H1 (cell line): ENCODE data around the gene OVCH2.

ENCODE experiments used
- EP300 ChIP-seq, 2 experiments: IDR thresholded peaks; 1 replicate in 1 of 2; 2 replicates in 1 of 2; pipeline ENCODE4 v1.6.1; 2011 to 2012; ENCODE audit warnings: low read depth in 2 of 2, low read length in 2 of 2, mild to moderate bottlenecking in 2 of 2, borderline replicate concordance in 1 of 2, inconsistent platforms in 1 of 2, moderate library complexity in 1 of 2
- GTF2F1 ChIP-seq: IDR thresholded peaks from 2 replicates; pipeline ENCODE4 v1.6.1; 2012; ENCODE audit warnings: low read depth, low read length, improper control_type of control experiment, borderline replicate concordance
- PHF8 ChIP-seq: fragments of 200-600 bp; sonication (generic); conservative IDR thresholded peaks from 2 replicates; pipeline ENCODE4 v1.7.1; 2012; ENCODE audit warnings: low read depth, mild to moderate bottlenecking, inconsistent platforms, low read length, moderate library complexity
- POLR2A ChIP-seq, 2 experiments: IDR thresholded peaks; 1 replicate in 1 of 2; 2 replicates in 1 of 2; pipeline ENCODE4 v1.6.1; 2011; ENCODE audit warnings: low read depth in 2 of 2, low read length in 2 of 2, mild to moderate bottlenecking in 2 of 2; ENCODE audit errors: control extremely low read depth in 1 of 2
- POU5F1 ChIP-seq: IDR thresholded peaks from 2 replicates; pipeline ENCODE4 v1.6.1; 2011; ENCODE audit warnings: low read depth, mild to moderate bottlenecking, low read length, moderate library complexity
- RAD21 ChIP-seq, 2 experiments: IDR thresholded peaks in 1 of 2; conservative IDR thresholded peaks in 1 of 2; 2 replicates each; pipeline ENCODE4 v1.6.1; 2011; ENCODE audit warnings: low read depth in 2 of 2, low read length in 2 of 2, improper control_type of control experiment in 1 of 2, inconsistent platforms in 1 of 2, mild to moderate bottlenecking in 1 of 2, moderate library complexity in 1 of 2
- RFX5 ChIP-seq: IDR thresholded peaks from 2 replicates; pipeline ENCODE4 v1.6.1; 2011; ENCODE audit warnings: low read depth, low read length, improper control_type of control experiment, borderline replicate concordance
- SIN3A ChIP-seq, 2 experiments: IDR thresholded peaks in 1 of 2; conservative IDR thresholded peaks in 1 of 2; 2 replicates each; pipeline ENCODE4 v1.6.1; 2011 to 2012; ENCODE audit warnings: low read length in 2 of 2, improper control_type of control experiment in 1 of 2, low read depth in 1 of 2, mild to moderate bottlenecking in 1 of 2
- TBP ChIP-seq: IDR thresholded peaks from 2 replicates; pipeline ENCODE4 v1.6.1; 2011; ENCODE audit warnings: low read depth, low read length, improper control_type of control experiment
- USF2 ChIP-seq: IDR thresholded peaks from 2 replicates; pipeline ENCODE4 v1.6.1; 2011; ENCODE audit warnings: low read length, improper control_type of control experiment
- ZNF274 ChIP-seq: IDR thresholded peaks from 2 replicates; pipeline ENCODE4 v1.7.0; 2012; ENCODE audit warnings: low read length, borderline replicate concordance; ENCODE audit errors: extremely low read depth
- TF ChIP-seq, protein P1 (sequence below), 3 experiments: IDR thresholded peaks; 1 replicate in 2 of 3; 2 replicates in 1 of 3; pipeline versions ENCODE4 v1.5.1 to v1.6.1; 2011; ENCODE audit warnings: low read length in 3 of 3, mild to moderate bottlenecking in 3 of 3, inconsistent platforms in 2 of 3, low read depth in 1 of 3, moderate library complexity in 1 of 3; ENCODE audit not compliant: insufficient read depth in 1 of 3; ENCODE audit errors: control extremely low read depth in 1 of 3

- TF ChIP-seq, protein P1, sequence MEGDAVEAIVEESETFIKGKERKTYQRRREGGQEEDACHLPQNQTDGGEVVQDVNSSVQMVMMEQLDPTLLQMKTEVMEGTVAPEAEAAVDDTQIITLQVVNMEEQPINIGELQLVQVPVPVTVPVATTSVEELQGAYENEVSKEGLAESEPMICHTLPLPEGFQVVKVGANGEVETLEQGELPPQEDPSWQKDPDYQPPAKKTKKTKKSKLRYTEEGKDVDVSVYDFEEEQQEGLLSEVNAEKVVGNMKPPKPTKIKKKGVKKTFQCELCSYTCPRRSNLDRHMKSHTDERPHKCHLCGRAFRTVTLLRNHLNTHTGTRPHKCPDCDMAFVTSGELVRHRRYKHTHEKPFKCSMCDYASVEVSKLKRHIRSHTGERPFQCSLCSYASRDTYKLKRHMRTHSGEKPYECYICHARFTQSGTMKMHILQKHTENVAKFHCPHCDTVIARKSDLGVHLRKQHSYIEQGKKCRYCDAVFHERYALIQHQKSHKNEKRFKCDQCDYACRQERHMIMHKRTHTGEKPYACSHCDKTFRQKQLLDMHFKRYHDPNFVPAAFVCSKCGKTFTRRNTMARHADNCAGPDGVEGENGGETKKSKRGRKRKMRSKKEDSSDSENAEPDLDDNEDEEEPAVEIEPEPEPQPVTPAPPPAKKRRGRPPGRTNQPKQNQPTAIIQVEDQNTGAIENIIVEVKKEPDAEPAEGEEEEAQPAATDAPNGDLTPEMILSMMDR (IDR thresholded peaks at IDR 0.05; ENCODE audit: control extremely low read depth in 1 of 3, insufficient read depth in 1 of 3, low read depth in 1 of 3, low read length in 3 of 3), result no peak
- no peak for TF ChIP-seq POLR2A (IDR thresholded peaks at IDR 0.05; ENCODE audit: control extremely low read depth in 1 of 2, low read depth in 2 of 2, low read length in 2 of 2)
- no peak for TF ChIP-seq EP300 (IDR thresholded peaks at IDR 0.05; ENCODE audit: borderline replicate concordance in 1 of 2, low read depth in 2 of 2, low read length in 2 of 2)
- no peak for TF ChIP-seq RFX5
- no peak for TF ChIP-seq SIN3A (conservative IDR thresholded peaks at IDR 0.05 in 1 of 2, IDR thresholded peaks at IDR 0.05 in 1 of 2; ENCODE audit: low read depth in 1 of 2, low read length in 2 of 2)
- no peak for TF ChIP-seq PHF8
- TF ChIP-seq POU5F1, result no peak
- TF ChIP-seq USF2, result no peak
- TF ChIP-seq ZNF274, result no peak
- no peak for TF ChIP-seq RAD21 (IDR thresholded peaks at IDR 0.05 in 1 of 2, conservative IDR thresholded peaks at IDR 0.05 in 1 of 2; ENCODE audit: low read depth in 2 of 2, low read length in 2 of 2)
- no peak for TF ChIP-seq TBP
- no peak for TF ChIP-seq GTF2F1
These were observed 43.2 kb upstream of the OVCH2 start for GRCh38 chr11:7749456-7749855.
